Upper lobe of left lung (tissue), 6 donors: ENCODE measurements around the gene ITCH. TPM values are rescaled to one million over a fixed set of nuclear protein-coding genes. Genes with fewer than 3 reads are reported as not detected.
"Not testable (repeated sequence)": the region's sequence is repeated elsewhere in the genome, so short reads cannot be mapped to it uniquely, and the experiment has no call there.

Source experiments
- ATAC-seq, 2 donors: fragments of 200-7000 bp; cut with Tn5 transposase; one replicate each; pipeline ENCODE4 v1.9.1; 2022; ENCODE audit warnings: mild to moderate bottlenecking in 2 of 2, moderate library complexity in 2 of 2; ENCODE audit not compliant: low FRiP score in 2 of 2
- DNase-seq, 2 donors: peaks; one replicate each; pipeline ENCODE4 v3.0.0-alpha.2; 2019 to 2020
- H3K27ac ChIP-seq, 4 donors: fragments of 200-600 bp; sonication (generic); one replicate each; pipeline ENCODE4 v1.5.1; 2016 to 2019
- H3K27me3 ChIP-seq, 4 donors: fragments of 200-600 bp; sonication (generic); one replicate each; pipeline ENCODE4 v1.5.1; 2017 to 2019
- H3K36me3 ChIP-seq, 4 donors: fragments of 200-600 bp; sonication (generic); one replicate each; pipeline ENCODE4 v1.5.1; 2016 to 2019
- H3K4me1 ChIP-seq, 4 donors: fragments of 200-600 bp; sonication (generic); one replicate each; pipeline ENCODE4 v1.5.1; 2018 to 2019
- H3K4me3 ChIP-seq, 4 donors: fragments of 200-600 bp; sonication (generic); one replicate each; pipeline ENCODE4 v1.5.1; 2017 to 2019; ENCODE audit warnings: mild to moderate bottlenecking in 2 of 4, moderate library complexity in 1 of 4
- H3K9me3 ChIP-seq, 4 donors: fragments of 200-600 bp; sonication (generic); one replicate each; pipeline ENCODE4 v1.5.1; 2018 to 2019
- EP300 ChIP-seq, 4 donors: sonication (generic); formaldehyde crosslinking; IDR thresholded peaks; one replicate each; pipeline ENCODE4 v1.5.1; 2017; ENCODE audit warnings: antibody characterized with exemption in 4 of 4, control low read depth in 2 of 4
- POLR2A ChIP-seq, 4 donors: fragments of 450-650 bp; IDR thresholded peaks; one replicate each; pipeline ENCODE4 v1.5.1; 2016 to 2017; ENCODE audit warnings: antibody characterized with exemption in 4 of 4, mild to moderate bottlenecking in 2 of 4
- POLR2AphosphoS5 ChIP-seq, 2 donors: sonication (generic); formaldehyde crosslinking; IDR thresholded peaks; one replicate each; pipeline ENCODE4 v1.5.1; 2017; ENCODE audit warnings: antibody characterized with exemption in 2 of 2
- WGBS, 2 donors: methylation state at CpG; one replicate each; pipeline ENCODE4 v1.1.5; 2017 to 2018; 5-methylcytosine and 5-hydroxymethylcytosine counted together
- total RNA-seq, 6 donors: library from RNA; depleted of rRNA in 4 of 6; stranded (reverse); fragments of >200 nt in 4 of 6; gene quantifications; one replicate each; pipeline versions ENCODE4 v1.1.0 to v1.2.1, GENCODE V29; 2016 to 2021
- TF ChIP-seq, protein P1 (sequence below), 6 experiments: fragments of 450-650 bp in 4 of 6; fragments of 200-600 bp in 2 of 6; sonication (generic) in 2 of 6; IDR thresholded peaks; one replicate each; pipeline ENCODE4 v1.5.1; 2016 to 2019; ENCODE audit warnings: antibody characterized with exemption in 6 of 6
- donor health status: DM: no; HTN: no; CAD: no; lungs with moderate emphysema.
- donor health status: DM: no; HTN: yes; CAD: no; lungs with severe emphysema.

The ITCH gene
- total RNA-seq, 6 donors from 2014 or later = 26.6 to 57.2 (median 45.5) TPM

DNA sequence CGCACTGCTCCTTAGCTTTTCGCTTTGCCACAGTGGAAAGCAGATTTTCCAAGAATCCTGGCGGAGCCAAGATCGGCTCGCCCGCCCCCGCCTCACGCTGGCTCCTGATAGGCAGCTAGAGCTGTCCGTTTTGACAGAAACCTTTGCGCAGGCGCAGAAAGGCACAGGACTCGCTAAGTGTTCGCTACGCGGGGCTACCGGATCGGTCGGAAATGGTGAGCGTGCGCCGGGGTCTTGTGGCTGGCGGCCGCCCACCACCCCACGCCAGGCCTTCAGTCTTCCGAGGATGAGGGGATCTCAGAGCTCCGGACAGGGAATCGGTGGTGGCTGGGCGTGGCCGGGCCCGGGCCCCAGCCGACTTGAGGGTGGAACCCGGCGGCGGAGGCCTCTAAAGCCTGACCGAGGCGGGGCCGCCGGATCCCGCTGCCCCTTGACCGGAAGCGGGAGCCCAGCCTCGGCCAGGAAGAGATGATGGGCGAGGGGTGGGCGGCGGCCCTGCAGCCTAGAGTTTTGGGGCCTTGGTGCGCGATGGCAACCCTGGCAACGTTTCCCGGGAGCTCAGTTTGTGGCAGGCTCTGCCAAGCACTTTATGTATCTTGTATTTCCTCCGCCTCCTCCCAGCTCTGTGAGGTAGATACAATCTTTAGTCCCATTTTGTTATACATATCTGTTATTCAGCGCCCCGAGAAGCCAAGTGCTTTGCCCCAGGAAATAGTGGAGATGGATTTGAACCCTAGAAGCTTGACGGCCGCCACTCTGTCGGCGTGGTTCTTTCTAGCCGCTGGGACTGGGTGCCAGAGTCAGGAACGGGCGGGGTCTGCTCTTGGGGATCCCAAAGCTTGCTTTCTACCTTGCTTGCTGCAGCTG, 153.4 kb downstream of the ITCH start, which contains the start of gene DYNLRB1:
Gene DYNLRB1 (plus strand): TSS at position 176 of the 867 bp plus-strand sequence. CDS start 37 bp downstream, at position 213.
- Histone ChIP-seq H3K27ac (peak within 1 kb of the TSS; percentile 89 to 98 (median 96)), H3K9me3 (no peaks in the 10 kb centered on the region), H3K27me3 (no peaks in the 10 kb centered on the region), H3K4me1 (peaks cover 15 to 48% (median 24%) of the 10 kb centered on the region in 4 donors), H3K36me3 (peaks cover 0 to 19% (median 3%) of the 10 kb centered on the region in 4 donors), H3K4me3 (peak within 1 kb of the TSS; percentile 60 to 77 (median 63))
- ATAC-seq = peak; percentile 96 to 97
- peak; percentile 95 to 96 for DNase-seq
- WGBS, 2 donors = 0% methylated on average over 15 to 46 of the region's 59 CpGs
- peak in 3 of 4 donors; percentile 81 to 90 (median 84) for TF ChIP-seq POLR2A (IDR thresholded peaks at IDR 0.05)
- no peak for TF ChIP-seq EP300 (IDR thresholded peaks at IDR 0.05)
- TF ChIP-seq POLR2AphosphoS5 (IDR thresholded peaks at IDR 0.05) = peak; percentile 86 to 94
- TF ChIP-seq, protein P1, sequence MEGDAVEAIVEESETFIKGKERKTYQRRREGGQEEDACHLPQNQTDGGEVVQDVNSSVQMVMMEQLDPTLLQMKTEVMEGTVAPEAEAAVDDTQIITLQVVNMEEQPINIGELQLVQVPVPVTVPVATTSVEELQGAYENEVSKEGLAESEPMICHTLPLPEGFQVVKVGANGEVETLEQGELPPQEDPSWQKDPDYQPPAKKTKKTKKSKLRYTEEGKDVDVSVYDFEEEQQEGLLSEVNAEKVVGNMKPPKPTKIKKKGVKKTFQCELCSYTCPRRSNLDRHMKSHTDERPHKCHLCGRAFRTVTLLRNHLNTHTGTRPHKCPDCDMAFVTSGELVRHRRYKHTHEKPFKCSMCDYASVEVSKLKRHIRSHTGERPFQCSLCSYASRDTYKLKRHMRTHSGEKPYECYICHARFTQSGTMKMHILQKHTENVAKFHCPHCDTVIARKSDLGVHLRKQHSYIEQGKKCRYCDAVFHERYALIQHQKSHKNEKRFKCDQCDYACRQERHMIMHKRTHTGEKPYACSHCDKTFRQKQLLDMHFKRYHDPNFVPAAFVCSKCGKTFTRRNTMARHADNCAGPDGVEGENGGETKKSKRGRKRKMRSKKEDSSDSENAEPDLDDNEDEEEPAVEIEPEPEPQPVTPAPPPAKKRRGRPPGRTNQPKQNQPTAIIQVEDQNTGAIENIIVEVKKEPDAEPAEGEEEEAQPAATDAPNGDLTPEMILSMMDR (IDR thresholded peaks at IDR 0.05) = no peak

GRCh38 chr20:34517114-34517505, 154.0 kb downstream of the ITCH start:
- DNase-seq (no peak), ATAC-seq (no peak)
- 0 to 1% methylated on average over 3 of the region's 3 CpGs for WGBS, 2 donors
- no peaks in the 10 kb centered on the region for H3K9me3 ChIP-seq
- H3K4me3 ChIP-seq = peak overlapping the region; percentile 60 to 77 (median 63)
- H3K36me3 ChIP-seq = peaks cover 0 to 19% (median 3%) of the 10 kb centered on the region in 4 donors
- TF ChIP-seq POLR2AphosphoS5 (IDR thresholded peaks at IDR 0.05) (no peak), EP300 (IDR thresholded peaks at IDR 0.05) (no peak), POLR2A (IDR thresholded peaks at IDR 0.05) (no peak)
- TF ChIP-seq, protein P1 (IDR thresholded peaks at IDR 0.05) = no peak
- peaks cover 15 to 48% (median 24%) of the 10 kb centered on the region in 4 donors for H3K4me1 ChIP-seq
- no peaks in the 10 kb centered on the region for H3K27me3 ChIP-seq
- peak overlapping the region; percentile 89 to 98 (median 96) for H3K27ac ChIP-seq

DNA sequence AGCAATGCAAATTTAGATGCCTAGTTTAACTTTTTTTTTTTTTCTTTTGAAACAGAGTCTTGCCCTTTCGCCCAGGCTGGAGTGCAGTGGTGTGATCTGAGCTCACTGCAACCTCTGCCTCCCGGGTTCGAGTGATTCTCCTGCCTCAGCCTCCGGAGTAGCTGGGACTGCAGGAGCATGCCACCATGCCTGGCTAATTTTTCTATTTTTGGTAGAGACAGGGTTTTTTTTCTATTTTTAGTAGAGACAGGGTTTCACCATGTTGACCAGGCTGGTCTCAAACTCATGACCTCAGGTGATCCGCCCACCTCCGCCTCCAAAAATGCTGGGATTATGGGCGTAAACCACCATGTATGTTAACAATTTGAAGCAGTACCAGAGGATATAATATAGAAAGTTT, 155.8 kb downstream of the ITCH start:
- Histone ChIP-seq H3K36me3 (peaks cover 0 to 25% (median 3%) of the 10 kb centered on the region in 4 donors), H3K4me1 (peaks cover 23 to 54% (median 27%) of the 10 kb centered on the region in 4 donors)
- not testable (repeated sequence) for H3K4me3 ChIP-seq, DNase-seq, H3K27me3 ChIP-seq, H3K27ac ChIP-seq, H3K9me3 ChIP-seq, ATAC-seq
- 93 to 98% methylated on average over 7 of the region's 7 CpGs for WGBS, 2 donors

DNA sequence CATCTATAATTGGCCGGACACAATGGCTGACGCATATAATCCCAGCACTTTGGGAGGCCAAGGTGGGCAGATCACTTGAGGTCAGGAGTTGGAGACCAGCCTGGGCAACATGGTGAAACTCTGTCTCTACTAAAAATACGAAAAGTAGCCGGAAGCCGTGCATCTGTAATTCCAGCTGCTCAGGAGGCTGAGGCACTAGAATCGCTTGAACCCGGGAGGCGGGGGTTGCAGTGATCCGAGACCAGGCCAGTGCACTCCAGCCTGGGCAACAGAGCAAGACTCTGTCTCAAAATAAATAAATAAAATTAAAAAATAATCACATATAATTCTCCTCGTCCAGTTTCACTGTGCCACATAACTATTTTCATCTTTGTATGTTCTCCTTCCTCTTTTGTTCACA, 156.8 kb downstream of the ITCH start:
- DNase-seq, H3K9me3 ChIP-seq, H3K27me3 ChIP-seq, H3K4me3 ChIP-seq, ATAC-seq, H3K27ac ChIP-seq: not testable (repeated sequence)
- H3K36me3 ChIP-seq = peaks cover 0 to 26% (median 3%) of the 10 kb centered on the region in 4 donors
- peaks cover 21 to 54% (median 30%) of the 10 kb centered on the region in 4 donors for H3K4me1 ChIP-seq
- 91 to 95% methylated on average over 10 of the region's 10 CpGs for WGBS, 2 donors

DNA sequence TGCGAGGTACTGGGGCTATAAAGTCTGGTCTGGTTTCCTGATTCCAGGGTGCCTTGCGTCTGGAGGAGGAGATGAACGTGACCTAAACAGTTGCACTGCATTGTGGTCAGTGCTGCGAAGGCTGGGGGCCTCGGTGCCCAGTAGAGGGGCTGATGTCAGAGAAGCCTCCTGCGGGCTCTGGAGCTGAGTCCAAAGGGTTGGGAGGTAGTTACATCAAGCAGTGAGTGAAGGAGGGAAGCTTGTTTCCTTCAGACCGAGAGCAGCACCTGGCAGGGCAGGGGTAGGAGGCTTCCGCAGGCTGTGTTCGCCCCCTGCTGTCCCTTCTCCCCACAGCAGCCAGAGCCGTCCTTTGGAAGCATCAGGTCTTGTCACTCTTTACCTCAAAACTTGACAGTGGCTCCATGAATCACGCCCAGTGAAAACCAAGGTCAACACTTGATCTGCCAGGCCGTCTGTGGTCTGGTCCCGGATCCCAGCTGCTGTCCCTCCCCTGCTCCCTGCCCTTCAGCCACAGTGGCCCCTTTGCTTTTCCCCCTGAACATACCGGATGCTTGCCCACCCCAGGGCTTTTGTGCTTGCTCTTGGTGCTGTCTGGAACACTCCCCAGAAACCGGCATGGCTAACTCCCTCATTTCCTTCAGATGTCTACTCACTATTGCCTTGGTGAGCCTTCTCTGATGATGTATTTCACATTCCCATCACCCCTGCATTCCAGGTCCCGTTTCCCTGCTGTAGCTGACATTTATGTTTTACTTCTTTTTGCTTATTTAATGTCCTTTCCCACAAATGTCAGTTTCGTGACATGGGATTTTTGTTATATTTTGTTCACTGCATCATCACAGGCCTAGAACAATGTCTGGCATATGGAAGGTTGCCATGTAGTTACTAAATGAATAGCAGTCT, 160.1 kb downstream of the ITCH start:
- DNase-seq (peak in 1 of 2 donors; percentile 40), ATAC-seq (no peak)
- no peak overlapping the region for H3K4me3 ChIP-seq
- peaks cover 10 to 44% (median 15%) of the 10 kb centered on the region in 4 donors for H3K36me3 ChIP-seq
- peaks cover 23 to 59% (median 44%) of the 10 kb centered on the region in 4 donors for H3K4me1 ChIP-seq
- TF ChIP-seq, protein P1 (IDR thresholded peaks at IDR 0.05) = peak in 4 of 6 experiments; percentile 21 to 59 (median 45)
- TF ChIP-seq POLR2A (IDR thresholded peaks at IDR 0.05) = no peak
- TF ChIP-seq POLR2AphosphoS5 (IDR thresholded peaks at IDR 0.05) = no peak
- TF ChIP-seq EP300 (IDR thresholded peaks at IDR 0.05) = no peak
- H3K27me3 ChIP-seq = no peaks in the 10 kb centered on the region
- 56 to 64% methylated on average over 17 of the region's 17 CpGs for WGBS, 2 donors
- peak overlapping the region; percentile 2 to 63 (median 42) for H3K27ac ChIP-seq
- H3K9me3 ChIP-seq = no peaks in the 10 kb centered on the region
